HG03469 (cell line): ENCODE results near the gene KCNIP4.
A peak's percentile ranks its signal among the peaks of the same experiment; 100 is the strongest.

Experiments
- ATAC-seq: cut with Tn5 transposase; IDR thresholded peaks from one replicate; pipeline ENCODE4 v1.9.1; 2021; ENCODE audit warnings: mild to moderate bottlenecking, moderate library complexity, moderate number of reproducible peaks; ENCODE audit not compliant: unreplicated experiment

Gene KCNIP4

DNA sequence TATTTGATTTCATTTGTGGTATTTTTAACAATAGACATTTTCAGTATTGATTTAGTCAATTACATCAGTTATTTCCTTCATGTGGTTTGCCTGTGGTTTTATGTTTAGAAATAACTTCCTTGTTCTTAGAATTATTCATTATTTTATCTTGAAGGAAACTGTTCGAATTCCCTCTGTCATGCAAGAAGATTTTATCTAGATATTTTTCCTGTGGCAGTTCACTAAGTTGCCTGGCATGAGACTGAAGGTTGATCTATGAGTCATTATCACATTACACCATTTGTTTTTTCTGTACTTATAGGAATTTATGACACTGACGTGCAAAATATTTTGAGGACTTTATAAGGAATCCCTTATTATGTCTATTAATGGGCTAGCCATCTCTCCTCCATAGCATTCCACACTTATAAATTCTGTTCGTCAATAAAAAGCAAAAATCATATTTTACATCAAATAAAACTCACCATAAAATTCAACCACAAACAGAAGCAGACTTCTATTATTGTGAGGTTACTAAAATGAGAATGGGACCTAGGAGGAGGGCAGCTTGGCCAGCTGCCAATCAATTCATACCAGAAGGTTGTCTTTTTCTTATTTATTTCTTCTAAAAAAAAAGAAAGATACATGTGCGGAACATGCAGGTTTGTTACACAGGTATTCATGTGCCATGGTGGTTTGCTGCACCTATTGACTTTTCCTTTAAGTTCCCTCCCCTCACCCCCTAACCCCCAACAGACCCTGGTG, 179.0 kb downstream of the KCNIP4 start:
- ATAC-seq = no peak

DNA sequence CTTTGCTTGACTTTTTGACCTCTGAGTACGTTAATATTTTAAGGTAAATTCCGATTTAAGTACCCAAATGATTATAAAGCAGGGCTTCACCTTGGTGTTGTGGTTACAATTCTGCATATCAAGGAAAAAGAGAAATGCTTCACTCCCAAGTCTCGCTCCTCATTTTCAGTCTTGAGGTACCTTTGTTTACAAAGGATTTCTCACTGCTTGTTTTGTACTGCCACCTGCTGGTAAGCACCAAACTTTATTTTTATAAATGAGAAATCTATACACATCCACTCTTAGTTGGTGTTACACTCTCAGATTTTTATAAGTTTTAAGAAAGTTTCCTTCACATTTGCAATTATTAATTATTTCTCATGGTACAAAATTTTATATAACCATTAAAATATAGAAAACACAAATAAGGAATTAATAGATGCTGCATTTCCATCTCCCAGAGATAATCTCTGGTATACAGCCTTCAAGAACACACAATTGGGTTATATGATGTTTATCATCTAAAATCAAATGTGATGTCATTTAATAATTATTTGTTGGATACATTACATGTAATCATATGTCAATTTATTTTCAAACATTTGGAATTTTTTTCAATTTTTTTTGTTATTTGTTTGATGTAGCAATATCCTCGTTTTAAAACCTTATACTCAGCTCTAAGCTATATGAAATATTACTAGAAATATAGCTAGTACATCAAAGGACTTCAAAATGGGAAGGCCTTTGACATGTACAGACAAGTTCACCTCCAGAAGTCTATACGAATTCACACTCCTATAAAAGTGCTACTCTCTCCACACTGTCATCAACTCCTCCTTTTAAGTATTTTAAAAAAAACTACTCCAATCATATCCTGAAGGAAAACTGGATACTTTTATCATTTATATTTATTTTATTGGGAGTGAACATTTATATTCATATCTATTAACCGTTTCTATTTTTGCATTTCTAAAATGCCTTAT, 179.9 kb downstream of the KCNIP4 start:
- ATAC-seq = peak; percentile 68

GRCh38 chr4:21765810-21766407, 182.7 kb downstream of the KCNIP4 start:
- ATAC-seq = peak; percentile 66

- no peak for ATAC-seq
Measured at GRCh38 chr4:21763855-21764254, 184.7 kb downstream of the KCNIP4 start.

DNA sequence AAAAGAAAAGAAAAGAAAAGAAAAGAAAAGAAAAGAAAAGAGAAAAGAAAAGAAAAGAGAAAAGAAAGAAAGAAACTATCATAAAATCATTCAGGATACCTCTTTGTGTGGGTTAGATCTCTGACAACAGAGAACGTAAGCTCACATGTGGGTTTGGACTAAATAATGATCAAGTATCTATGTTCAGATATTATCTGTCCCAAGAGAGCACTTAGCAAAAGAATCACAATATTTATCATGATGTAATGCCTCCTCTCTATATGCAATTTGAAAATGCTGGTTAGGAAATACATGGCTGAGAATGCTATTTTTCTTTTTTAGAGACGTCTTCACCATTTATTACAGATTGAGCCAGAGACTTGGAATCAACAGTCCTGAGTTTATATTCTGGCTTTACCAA, 191.3 kb downstream of the KCNIP4 start:
- ATAC-seq = no peak

DNA sequence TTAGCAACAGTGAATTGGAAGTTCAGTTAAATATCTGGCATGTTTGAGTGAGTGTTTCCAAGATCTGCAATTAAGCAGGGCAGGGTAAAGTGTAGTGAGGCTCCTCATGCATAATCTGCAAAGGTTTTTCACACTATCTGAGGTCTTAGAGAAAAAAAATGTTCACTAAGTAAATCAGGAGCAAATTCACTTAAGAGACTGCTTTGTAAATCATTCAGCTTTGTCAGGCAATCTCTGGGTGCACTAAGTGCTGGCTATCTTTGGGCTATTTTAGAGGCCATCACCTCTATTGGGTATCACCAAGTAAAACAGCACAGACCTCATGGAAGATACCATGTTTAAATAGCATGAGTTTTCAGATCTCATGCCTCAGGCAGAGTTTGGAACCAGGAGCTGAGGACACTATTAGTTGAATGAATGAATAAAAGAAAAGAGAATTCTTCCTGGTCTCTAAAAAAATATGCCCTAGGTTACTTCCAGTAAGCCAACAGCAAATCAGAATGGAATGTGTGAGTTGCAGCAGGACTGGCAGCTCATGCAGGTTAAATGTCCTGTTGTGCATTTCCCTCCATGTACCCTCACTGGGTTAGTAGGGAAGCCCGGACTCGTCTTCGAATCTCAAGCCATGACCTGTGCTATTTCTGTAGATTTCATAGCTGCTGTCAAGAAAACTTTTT, 195.3 kb downstream of the KCNIP4 start:
- ATAC-seq = no peak

GRCh38 chr4:21752616-21753015, 196.0 kb downstream of the KCNIP4 start:
- ATAC-seq = no peak

DNA sequence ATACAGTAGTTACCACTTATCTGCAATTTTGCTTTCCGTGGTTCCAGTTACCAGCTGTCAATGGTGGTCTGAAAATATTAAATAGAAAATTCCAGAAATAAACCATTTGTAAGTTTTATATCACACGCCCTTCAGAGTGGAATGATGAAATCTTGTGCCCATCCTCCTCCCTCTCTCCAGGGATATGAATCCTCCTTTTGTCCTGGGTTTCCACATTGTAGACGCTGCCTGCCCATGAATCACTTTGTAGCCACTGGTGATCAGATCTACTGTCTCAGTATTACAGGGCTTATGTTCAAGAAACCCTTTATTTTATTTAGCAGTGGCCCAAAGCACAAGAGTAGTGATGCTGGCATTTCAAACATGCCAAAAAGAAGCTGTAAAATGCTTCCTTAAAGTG, 198.6 kb downstream of the KCNIP4 start:
- no peak for ATAC-seq

- no peak for ATAC-seq
Measured at GRCh38 chr4:21749412-21749811, 199.2 kb downstream of the KCNIP4 start.

GRCh38 chr4:21744046-21744445, 204.5 kb downstream of the KCNIP4 start:
- no peak for ATAC-seq

DNA sequence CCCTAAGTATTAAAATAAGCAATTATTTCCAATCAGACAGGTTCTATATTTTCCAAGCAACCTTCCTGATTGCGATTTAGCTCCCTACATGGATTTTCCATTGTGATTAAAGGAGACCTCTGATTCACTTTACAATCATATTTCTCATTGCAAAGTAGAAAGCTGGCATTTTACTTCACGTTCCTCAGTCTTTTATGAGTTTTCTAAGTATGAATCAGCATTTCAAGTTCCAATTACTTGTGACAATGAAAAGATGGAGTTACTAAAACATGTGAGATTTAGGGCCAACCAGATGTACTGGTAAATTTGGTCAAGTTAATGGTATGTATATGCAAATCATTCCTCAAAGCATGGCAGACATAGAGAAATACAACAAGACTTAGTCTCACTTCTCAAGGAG, 206.2 kb downstream of the KCNIP4 start:
- no peak for ATAC-seq

DNA sequence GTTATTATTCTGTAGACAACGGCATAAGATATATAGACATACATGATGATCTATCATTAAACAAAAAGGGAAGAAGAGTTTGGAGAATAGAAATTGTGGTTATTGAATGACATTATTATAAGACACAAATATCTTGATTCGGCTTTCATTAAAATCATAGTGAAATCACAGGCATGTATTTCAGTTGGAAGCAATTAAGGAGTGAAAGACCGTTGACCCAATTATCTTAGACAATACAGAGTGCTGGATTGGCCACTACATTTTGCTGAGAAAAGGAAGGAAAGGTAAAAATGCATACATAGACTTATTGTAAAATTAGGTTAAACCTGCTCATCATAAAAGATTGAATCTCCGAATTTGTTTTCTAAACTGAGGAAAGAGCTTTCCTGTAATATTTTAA, 209.8 kb downstream of the KCNIP4 start:
- no peak for ATAC-seq

- ATAC-seq = no peak
Measured at GRCh38 chr4:21735866-21736265, 212.7 kb downstream of the KCNIP4 start.

- no peak for ATAC-seq
Measured at GRCh38 chr4:21733894-21734630, 214.5 kb downstream of the KCNIP4 start.

GRCh38 chr4:21728304-21728703, 220.3 kb downstream of the KCNIP4 start:
- ATAC-seq = no peak

GRCh38 chr4:21726255-21726815, 222.2 kb downstream of the KCNIP4 start:
- ATAC-seq = no peak

GRCh38 chr4:21722157-21722839, 226.3 kb downstream of the KCNIP4 start:
- no peak for ATAC-seq

DNA sequence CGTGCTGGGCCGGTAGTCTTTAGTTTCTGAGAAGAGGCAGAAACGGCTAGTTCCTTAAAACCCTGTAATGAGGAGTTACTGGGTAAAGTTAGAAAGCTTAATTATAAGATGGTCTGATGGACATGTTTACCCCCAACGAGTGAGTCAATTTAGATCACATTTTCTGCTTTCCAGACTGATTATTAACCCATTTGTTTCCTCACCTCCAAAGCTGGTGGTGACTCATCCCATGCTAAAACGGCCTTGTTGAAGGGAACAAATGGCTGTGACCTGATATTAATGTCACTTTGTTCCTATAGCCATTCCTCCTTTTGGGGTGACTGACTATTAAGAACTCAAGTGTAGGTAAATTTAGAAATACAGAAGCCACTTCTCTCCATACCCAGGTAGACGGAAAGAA, 232.0 kb downstream of the KCNIP4 start:
- no peak for ATAC-seq

DNA sequence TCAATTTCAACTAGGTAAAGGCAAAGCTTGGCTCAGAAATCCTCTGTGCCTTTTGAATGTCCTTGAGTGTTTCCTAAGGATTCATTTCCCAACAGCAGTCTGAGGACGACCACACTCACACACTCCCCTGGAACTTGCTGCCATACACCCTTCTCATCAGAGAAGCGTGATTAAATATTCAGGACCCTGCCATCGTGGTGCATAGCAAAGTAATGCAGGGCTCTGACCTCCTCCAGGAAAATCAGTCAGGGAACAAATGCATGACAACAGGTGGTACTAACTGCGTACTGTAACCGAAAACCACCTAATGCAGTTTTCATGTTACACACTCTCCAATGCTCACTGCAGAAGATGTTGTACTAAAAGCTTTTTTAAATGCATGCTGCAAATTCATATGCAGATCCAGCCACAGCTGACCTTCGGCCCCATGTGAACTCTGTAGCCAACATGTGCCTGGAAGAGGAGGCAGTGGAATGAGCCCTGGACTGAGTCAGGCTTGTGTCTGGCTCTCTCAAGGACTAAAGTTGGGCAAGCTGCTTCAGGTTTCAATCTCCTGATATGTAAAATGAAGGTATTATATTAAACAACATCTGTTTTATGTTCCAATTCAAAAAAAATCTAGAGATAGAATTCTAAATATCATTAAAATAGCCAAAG, 238.3 kb downstream of the KCNIP4 start:
- no peak for ATAC-seq
